Thyroid gland (tissue), 4 donors: ENCODE data around the gene RAPGEF1. TPM values are rescaled to one million over a fixed set of nuclear protein-coding genes. Genes with fewer than 3 reads are reported as not detected.
"Not testable (repeated sequence)": the region's sequence is repeated elsewhere in the genome, so short reads cannot be mapped to it uniquely, and the experiment has no call there.

Experiments
- DNase-seq, 2 donors: peaks; one replicate each; pipeline ENCODE4 v3.0.0-alpha.2; 2019
- H3K27ac ChIP-seq, 3 donors: fragments of 200-600 bp; sonication (generic); 1 replicate in 2 of 3; 2 replicates in 1 of 3; pipeline ENCODE4 v1.5.1; 2016 to 2019; ENCODE audit warnings: mild to moderate bottlenecking in 1 of 3, moderate library complexity in 1 of 3
- H3K27me3 ChIP-seq: fragments of 200-600 bp; sonication (generic); one replicate; pipeline ENCODE4 v1.5.1; 2019
- H3K36me3 ChIP-seq, 2 donors: fragments of 200-600 bp; sonication (generic); one replicate each; pipeline ENCODE4 v1.5.1; 2016 to 2019
- H3K4me1 ChIP-seq, 2 donors: fragments of 200-600 bp; sonication (generic); one replicate each; pipeline ENCODE4 v1.5.1; 2017 to 2019
- H3K4me3 ChIP-seq, 3 donors: fragments of 200-600 bp; sonication (generic); replicated peaks in 1 of 3; 1 replicate in 2 of 3; 2 replicates in 1 of 3; pipeline ENCODE4 v1.5.1; 2016; ENCODE audit warnings: mild to moderate bottlenecking in 1 of 3
- H3K9me3 ChIP-seq: fragments of 200-600 bp; sonication (generic); one replicate; pipeline ENCODE4 v1.5.1; 2017
- CTCF ChIP-seq, 6 experiments: fragments of 200-600 bp in 3 of 6; fragments of 450-650 bp in 3 of 6; sonication (generic) in 3 of 6; IDR thresholded peaks; one replicate each; pipeline ENCODE4 v1.5.1; 2016 to 2019; ENCODE audit warnings: antibody characterized with exemption in 6 of 6, mild to moderate bottlenecking in 2 of 6, inconsistent platforms in 1 of 6, moderate library complexity in 1 of 6
- POLR2A ChIP-seq, 2 donors: fragments of 450-650 bp; IDR thresholded peaks; one replicate each; pipeline ENCODE4 v1.6.1; 2017; ENCODE audit warnings: antibody characterized with exemption in 2 of 2, mild to moderate bottlenecking in 2 of 2, moderate library complexity in 1 of 2
- WGBS, 2 donors: methylation state at CpG; one replicate each; pipeline ENCODE4 v1.1.5; 2017; 5-methylcytosine and 5-hydroxymethylcytosine counted together
- intact Hi-C: fragments of 100-400 bp; cut with DNase I; formaldehyde crosslinking; loops from one replicate; pipeline ENCODE4 v1.15.1; 2023
- total RNA-seq, 4 donors: library from RNA; depleted of rRNA; stranded (reverse); fragments of >200 nt; gene quantifications; one replicate each; pipeline ENCODE4 v1.2.3, GENCODE V29; 2016

The RAPGEF1 gene
- total RNA-seq, 4 donors from 2014 or later: 39.6 to 52.5 (median 44.9) TPM

- no peak for TF ChIP-seq POLR2A (IDR thresholded peaks at IDR 0.05)
- TF ChIP-seq CTCF (IDR thresholded peaks at IDR 0.05): no peak
- DNase-seq: no peak
- Histone ChIP-seq H3K36me3 (no peaks in the 10 kb centered on the region), H3K4me3 (no peak overlapping the region), H3K9me3 (no peaks in the 10 kb centered on the region), H3K27ac (peak overlapping the region in 2 of 3 donors; percentile 81 to 93), H3K27me3 (no peaks in the 10 kb centered on the region), H3K4me1 (peaks cover 33 to 53% of the 10 kb centered on the region in 2 donors)
- intact Hi-C loops: no loop called here
- WGBS, 2 donors: 71 to 75% methylated on average over 5 of the region's 5 CpGs
Measured at GRCh38 chr9:131657940-131658339, 81.9 kb downstream of the RAPGEF1 start.

- no peak for TF ChIP-seq CTCF (IDR thresholded peaks at IDR 0.05)
- TF ChIP-seq POLR2A (IDR thresholded peaks at IDR 0.05): no peak
- DNase-seq: no peak
- Histone ChIP-seq H3K4me3 (no peak overlapping the region), H3K27me3 (no peaks in the 10 kb centered on the region), H3K27ac (peak overlapping the region in 2 of 3 donors; percentile 81 to 93), H3K9me3 (no peaks in the 10 kb centered on the region), H3K36me3 (no peaks in the 10 kb centered on the region), H3K4me1 (peaks cover 33 to 53% of the 10 kb centered on the region in 2 donors)
- intact Hi-C loops: no loop called here
- 88 to 92% methylated on average over 8 of the region's 8 CpGs for WGBS, 2 donors
Measured at GRCh38 chr9:131657456-131657855, 82.4 kb downstream of the RAPGEF1 start.

- Histone ChIP-seq H3K4me3 (no peak overlapping the region), H3K4me1 (peaks cover 33 to 53% of the 10 kb centered on the region in 2 donors), H3K27me3 (no peaks in the 10 kb centered on the region), H3K27ac (peak overlapping the region; percentile 52 to 93 (median 81)), H3K9me3 (no peaks in the 10 kb centered on the region), H3K36me3 (no peaks in the 10 kb centered on the region)
- intact Hi-C loops: no loop called here
- no peak for DNase-seq
- TF ChIP-seq POLR2A (IDR thresholded peaks at IDR 0.05) (no peak), CTCF (IDR thresholded peaks at IDR 0.05) (no peak)
- WGBS, 2 donors: 84 to 88% methylated on average over 9 of the region's 9 CpGs
Measured at GRCh38 chr9:131657037-131657377, 82.9 kb downstream of the RAPGEF1 start.

- no peaks in the 10 kb centered on the region for H3K36me3 ChIP-seq
- no peak overlapping the region for H3K4me3 ChIP-seq
- no peaks in the 10 kb centered on the region for H3K27me3 ChIP-seq
- intact Hi-C loops: no loop called here
- peaks cover 33 to 57% of the 10 kb centered on the region in 2 donors for H3K4me1 ChIP-seq
- TF ChIP-seq CTCF (IDR thresholded peaks at IDR 0.05): no peak
- TF ChIP-seq POLR2A (IDR thresholded peaks at IDR 0.05): no peak
- H3K9me3 ChIP-seq: no peaks in the 10 kb centered on the region
- DNase-seq: peak; percentile 43 to 47
- 55 to 67% methylated on average over 8 to 9 of the region's 9 CpGs for WGBS, 2 donors
- peak overlapping the region; percentile 52 to 93 (median 81) for H3K27ac ChIP-seq
Measured at GRCh38 chr9:131656356-131657036, 83.4 kb downstream of the RAPGEF1 start.

GRCh38 chr9:131654369-131654768, 85.5 kb downstream of the RAPGEF1 start:
- H3K36me3 ChIP-seq, DNase-seq, H3K4me3 ChIP-seq, H3K9me3 ChIP-seq, H3K27me3 ChIP-seq, intact Hi-C loops: not testable (repeated sequence)
- WGBS, 2 donors: 93 to 94% methylated on average over 5 of the region's 5 CpGs
- peaks cover 33 to 71% of the 10 kb centered on the region in 2 donors for H3K4me1 ChIP-seq
- H3K27ac ChIP-seq: peak overlapping the region; percentile 19 to 93 (median 81)
